ENCODE data around the gene DNMT3A. TPM values are rescaled to one million over a fixed set of nuclear protein-coding genes. Genes with fewer than 3 reads are reported as not detected.

Gene DNMT3A
- total RNA-seq, 1 donor from 2014 or later = 101 TPM

GRCh38 chr2:25257931-25258846, 83.5 kb downstream of the DNMT3A start:
- H3K27me3 Mint-ChIP-seq (ENCODE audit: insufficient read depth) = no peaks in the 10 kb centered on the region
- H3K27ac Mint-ChIP-seq = no peak overlapping the region
- peaks cover 48% of the 10 kb centered on the region for H3K36me3 Mint-ChIP-seq (ENCODE audit: low read depth)

GRCh38 chr2:25257032-25257552, 84.6 kb downstream of the DNMT3A start:
- Mint-ChIP-seq H3K27ac (no peak overlapping the region), H3K36me3 (ENCODE audit: low read depth) (peaks cover 46% of the 10 kb centered on the region), H3K4me3 (no peak overlapping the region), H3K4me1 (ENCODE audit: low read depth) (peaks cover 15% of the 10 kb centered on the region), H3K27me3 (ENCODE audit: insufficient read depth) (no peaks in the 10 kb centered on the region), H3K9me3 (no peaks in the 10 kb centered on the region)
- DNase-seq (ENCODE audit: low spot score) = no peak
- intact Hi-C loops (cut with micrococcal nuclease) = no loop called here

More at GRCh38 chr2:25257931-25258846, 83.5 kb downstream of the DNMT3A start:
- intact Hi-C loops (cut with micrococcal nuclease) = no loop called here
- H3K4me3 Mint-ChIP-seq = no peak overlapping the region
- H3K4me1 Mint-ChIP-seq (ENCODE audit: low read depth) = peaks cover 16% of the 10 kb centered on the region
- H3K9me3 Mint-ChIP-seq = no peaks in the 10 kb centered on the region
- no peak for DNase-seq (ENCODE audit: low spot score)

DNA sequence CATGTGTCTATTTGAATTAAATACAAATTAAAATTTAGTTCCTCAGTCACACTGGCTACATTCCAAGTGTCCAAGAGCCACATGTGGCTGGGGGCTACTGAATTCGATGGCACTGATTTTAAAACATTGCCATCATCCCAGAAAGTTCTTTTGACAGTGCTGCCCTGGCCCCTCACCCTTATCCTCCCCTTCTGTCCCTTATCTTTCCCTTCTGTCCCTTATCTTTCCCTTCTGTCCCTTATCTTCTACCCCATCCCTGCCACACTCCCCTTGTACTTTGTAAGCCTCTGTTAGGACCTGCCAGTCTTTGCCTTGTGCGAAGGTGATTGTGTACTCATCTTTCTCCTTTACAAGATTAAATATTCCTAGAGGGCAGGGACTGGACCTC, 85.2 kb downstream of the DNMT3A start:
- Mint-ChIP-seq H3K9me3 (no peaks in the 10 kb centered on the region), H3K4me3 (no peak overlapping the region), H3K4me1 (ENCODE audit: low read depth) (peaks cover 14% of the 10 kb centered on the region), H3K27me3 (ENCODE audit: insufficient read depth) (no peaks in the 10 kb centered on the region), H3K36me3 (ENCODE audit: low read depth) (peaks cover 43% of the 10 kb centered on the region), H3K27ac (no peak overlapping the region)
- DNase-seq (ENCODE audit: low spot score) = no peak
- intact Hi-C loops (cut with micrococcal nuclease) = no loop called here

DNA sequence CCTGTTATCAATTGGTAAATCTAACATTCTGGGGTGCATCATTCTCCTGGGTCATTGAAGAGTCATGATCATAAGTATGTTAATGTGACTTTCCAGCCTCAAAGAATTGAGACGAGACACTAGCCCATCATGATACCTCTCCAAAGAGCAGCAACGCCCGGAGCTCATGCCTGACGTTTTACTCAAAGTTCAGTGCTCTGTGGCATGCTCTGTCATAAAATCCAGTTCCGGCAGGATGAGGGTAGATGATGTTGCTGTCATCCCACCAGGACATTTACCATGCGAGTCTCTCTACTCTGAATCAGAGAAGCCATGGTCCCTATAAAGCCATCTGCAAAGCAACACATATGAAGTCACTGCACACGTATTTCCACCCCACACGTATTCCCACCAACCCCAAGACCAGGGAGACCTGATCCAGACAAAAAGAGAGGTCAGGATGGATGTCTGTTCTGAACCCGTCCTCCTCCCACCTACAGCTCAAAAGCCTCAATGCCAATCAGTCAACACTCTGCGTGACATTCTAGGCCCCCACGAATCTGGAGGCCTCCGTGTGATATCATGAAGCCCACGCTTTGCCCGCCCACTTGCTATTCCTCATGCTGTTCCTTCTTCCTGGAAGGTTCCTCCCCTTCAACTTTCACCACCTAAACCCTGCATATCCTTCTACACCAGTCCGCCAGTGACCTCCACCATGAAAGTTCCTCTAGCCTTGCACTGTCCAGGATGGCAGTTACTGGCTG, 85.8 kb downstream of the DNMT3A start:
- Mint-ChIP-seq H3K27me3 (ENCODE audit: insufficient read depth) (no peaks in the 10 kb centered on the region), H3K4me1 (ENCODE audit: low read depth) (peaks cover 14% of the 10 kb centered on the region), H3K9me3 (no peaks in the 10 kb centered on the region), H3K4me3 (no peak overlapping the region), H3K36me3 (ENCODE audit: low read depth) (peaks cover 43% of the 10 kb centered on the region), H3K27ac (peak overlapping the region; percentile 2)
- intact Hi-C loops (cut with micrococcal nuclease) = no loop called here
- no peak for DNase-seq (ENCODE audit: low spot score)

- peaks cover 45% of the 10 kb centered on the region for H3K36me3 Mint-ChIP-seq (ENCODE audit: low read depth)
- H3K27me3 Mint-ChIP-seq (ENCODE audit: insufficient read depth) = no peaks in the 10 kb centered on the region
- H3K4me3 Mint-ChIP-seq = no peak overlapping the region
- no peak overlapping the region for H3K27ac Mint-ChIP-seq
- no peaks in the 10 kb centered on the region for H3K9me3 Mint-ChIP-seq
- DNase-seq (ENCODE audit: low spot score) = no peak
- peaks cover 21% of the 10 kb centered on the region for H3K4me1 Mint-ChIP-seq (ENCODE audit: low read depth)
- intact Hi-C loops (cut with micrococcal nuclease) = no loop called here
Observed at GRCh38 chr2:25254961-25255360, 86.8 kb downstream of the DNMT3A start.

DNA sequence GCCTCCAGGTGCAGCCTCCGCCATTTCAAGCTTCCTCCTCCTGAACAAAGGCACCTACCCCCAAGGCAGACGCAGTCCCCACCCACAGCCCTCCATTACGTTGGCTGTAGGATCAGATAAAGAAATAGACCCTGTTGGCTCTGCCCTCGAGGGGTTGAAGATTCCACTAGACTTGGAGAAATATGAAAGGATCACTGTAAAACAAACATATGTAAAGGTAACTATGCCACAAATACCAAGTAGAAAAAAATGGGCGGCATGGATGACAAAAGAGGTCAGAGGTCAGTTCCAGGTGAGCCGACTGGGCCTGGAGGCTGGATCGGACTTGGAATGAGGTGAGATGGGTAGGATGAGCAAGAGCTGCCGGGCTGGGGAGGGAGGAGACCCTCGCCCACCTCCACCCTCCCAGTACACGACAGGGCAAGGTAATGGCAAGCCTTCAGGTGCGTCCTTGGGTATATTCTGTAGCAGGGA, 88.5 kb downstream of the DNMT3A start:
- peaks cover 31% of the 10 kb centered on the region for H3K4me1 Mint-ChIP-seq (ENCODE audit: low read depth)
- H3K27me3 Mint-ChIP-seq (ENCODE audit: insufficient read depth) = no peaks in the 10 kb centered on the region
- intact Hi-C loops (cut with micrococcal nuclease) = loop anchor here (2.0 kb wide), 1 partner anchor 22 kb away; no protein-coding TSS in a partner anchor
- DNase-seq (ENCODE audit: low spot score) = no peak
- peak overlapping the region; percentile 77 for H3K4me3 Mint-ChIP-seq
- H3K36me3 Mint-ChIP-seq (ENCODE audit: low read depth) = peaks cover 49% of the 10 kb centered on the region
- peak overlapping the region; percentile 53 for H3K27ac Mint-ChIP-seq
- H3K9me3 Mint-ChIP-seq = no peaks in the 10 kb centered on the region

GRCh38 chr2:25252291-25253152, 89.2 kb downstream of the DNMT3A start:
- DNase-seq (ENCODE audit: low spot score) = peak; percentile 62
- peaks cover 52% of the 10 kb centered on the region for H3K36me3 Mint-ChIP-seq (ENCODE audit: low read depth)
- H3K27ac Mint-ChIP-seq = peak overlapping the region; percentile 53
- H3K9me3 Mint-ChIP-seq = no peaks in the 10 kb centered on the region
- peaks cover 31% of the 10 kb centered on the region for H3K4me1 Mint-ChIP-seq (ENCODE audit: low read depth)
- peak overlapping the region; percentile 77 for H3K4me3 Mint-ChIP-seq
- intact Hi-C loops (cut with micrococcal nuclease) = loop anchor here (2.0 kb wide), 1 partner anchor 22 kb away; no protein-coding TSS in a partner anchor
- no peaks in the 10 kb centered on the region for H3K27me3 Mint-ChIP-seq (ENCODE audit: insufficient read depth)

DNA sequence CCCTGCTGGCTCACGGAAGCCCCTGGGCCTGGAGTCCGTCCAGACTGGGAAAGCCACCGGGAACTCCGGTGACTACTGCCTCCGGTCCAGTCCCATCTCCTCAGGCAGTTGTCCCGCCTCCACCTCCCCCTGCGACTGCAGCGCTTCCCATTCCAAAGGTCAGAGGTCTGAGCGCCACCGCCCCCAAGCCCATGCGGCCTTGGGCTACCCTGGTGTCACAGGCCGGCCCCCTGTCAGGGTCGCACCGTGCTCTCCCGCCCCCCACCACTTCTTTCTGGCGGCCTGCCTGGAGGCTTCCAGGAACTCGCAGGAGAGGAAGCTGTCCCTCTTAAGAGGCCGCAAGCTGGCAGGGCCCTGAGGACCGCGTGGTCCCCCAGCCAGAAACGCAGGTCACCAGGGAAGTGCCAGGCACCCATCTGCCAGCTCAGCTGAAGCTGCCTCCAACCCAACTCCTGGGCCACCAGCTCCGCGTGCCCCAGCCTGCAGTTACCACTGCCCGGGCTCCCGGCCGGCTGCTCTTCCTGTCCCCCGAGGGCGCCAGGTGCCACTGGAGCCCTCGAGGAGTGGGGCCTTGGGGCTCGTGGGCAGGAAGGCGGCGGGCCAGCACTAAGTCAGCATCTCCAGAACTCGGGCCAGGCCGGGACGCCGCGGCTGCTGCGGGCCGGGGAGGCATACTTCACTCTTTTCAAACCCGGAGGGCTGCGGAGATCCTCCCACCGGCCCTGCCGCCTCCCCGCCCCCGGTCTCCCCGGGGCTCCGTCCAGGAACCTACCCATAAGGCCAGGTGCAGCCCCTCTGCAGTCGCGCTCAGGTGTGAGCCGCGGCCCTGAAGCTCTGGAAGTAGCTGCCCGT, 90.1 kb downstream of the DNMT3A start:
- intact Hi-C loops (cut with micrococcal nuclease) = loop anchor here (2.0 kb wide), 1 partner anchor 23 kb away; no protein-coding TSS in a partner anchor
- Mint-ChIP-seq H3K4me3 (peak overlapping the region; percentile 79), H3K27ac (peak overlapping the region; percentile 75), H3K4me1 (ENCODE audit: low read depth) (peaks cover 31% of the 10 kb centered on the region), H3K36me3 (ENCODE audit: low read depth) (peaks cover 52% of the 10 kb centered on the region), H3K9me3 (no peaks in the 10 kb centered on the region), H3K27me3 (ENCODE audit: insufficient read depth) (no peaks in the 10 kb centered on the region)
- peak; percentile 19 for DNase-seq (ENCODE audit: low spot score)

DNA sequence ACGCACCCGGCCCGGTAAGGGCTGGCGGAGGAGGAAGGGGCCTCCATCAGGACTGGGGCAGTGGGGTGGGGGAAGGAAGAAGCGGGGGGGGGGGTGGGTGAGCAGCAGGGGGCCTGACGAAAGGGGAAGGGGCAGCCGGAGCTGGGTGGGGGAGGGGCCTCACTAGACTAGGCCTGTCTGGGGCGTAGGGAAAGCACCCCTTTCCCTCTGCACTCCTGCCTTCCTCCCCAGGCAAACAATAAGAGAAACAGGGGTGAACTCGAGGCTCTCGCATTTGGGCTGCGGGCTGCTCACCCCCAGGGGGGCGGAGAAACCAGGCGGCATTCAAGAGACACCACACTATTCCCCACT, 90.7 kb downstream of the DNMT3A start:
- H3K27ac Mint-ChIP-seq = peak overlapping the region; percentile 75
- peak overlapping the region; percentile 79 for H3K4me3 Mint-ChIP-seq
- H3K9me3 Mint-ChIP-seq = no peaks in the 10 kb centered on the region
- intact Hi-C loops (cut with micrococcal nuclease) = no loop called here
- no peak for DNase-seq (ENCODE audit: low spot score)
- H3K36me3 Mint-ChIP-seq (ENCODE audit: low read depth) = peaks cover 51% of the 10 kb centered on the region
- H3K27me3 Mint-ChIP-seq (ENCODE audit: insufficient read depth) = no peaks in the 10 kb centered on the region
- peaks cover 31% of the 10 kb centered on the region for H3K4me1 Mint-ChIP-seq (ENCODE audit: low read depth)

DNA sequence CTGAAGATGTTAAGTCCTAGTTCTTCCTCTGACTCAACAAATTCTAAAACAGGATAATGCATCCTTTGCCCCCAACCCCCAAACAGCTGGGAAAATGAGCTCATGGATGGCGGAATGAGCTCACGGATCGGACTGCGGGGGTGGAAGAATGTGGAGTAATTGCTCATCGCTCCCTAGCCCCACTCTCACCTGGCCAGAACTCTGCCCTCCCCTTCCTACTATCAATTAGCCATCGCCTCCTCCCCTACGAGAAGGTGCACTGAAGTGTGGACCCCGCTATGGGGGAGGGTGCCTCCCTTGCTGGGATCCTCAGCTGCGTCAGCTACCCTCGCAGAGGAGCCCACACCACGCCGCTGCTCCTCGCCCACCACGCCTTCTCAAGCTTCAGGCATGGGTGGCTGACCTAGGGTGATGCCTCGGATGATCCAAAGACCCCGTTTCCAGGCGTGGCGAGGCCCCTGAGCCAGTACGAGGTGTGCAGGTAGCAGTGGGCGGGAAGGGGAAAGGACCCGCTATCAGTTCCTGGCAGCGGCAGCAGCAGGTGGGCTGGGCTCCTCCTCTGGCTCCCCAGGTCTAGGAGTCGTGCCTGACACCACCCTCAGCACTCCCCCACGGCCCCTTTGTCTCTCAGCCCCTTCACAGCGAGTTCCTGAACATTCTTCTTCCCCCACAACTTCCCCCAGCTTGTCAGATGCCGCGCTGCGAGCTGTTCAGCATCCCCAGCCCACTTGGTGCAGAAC, 91.2 kb downstream of the DNMT3A start:
- Mint-ChIP-seq H3K36me3 (ENCODE audit: low read depth) (peaks cover 49% of the 10 kb centered on the region), H3K9me3 (no peaks in the 10 kb centered on the region), H3K4me3 (peak overlapping the region; percentile 74), H3K4me1 (ENCODE audit: low read depth) (peaks cover 31% of the 10 kb centered on the region), H3K27ac (peak overlapping the region; percentile 34), H3K27me3 (ENCODE audit: insufficient read depth) (no peaks in the 10 kb centered on the region)
- no peak for DNase-seq (ENCODE audit: low spot score)
- intact Hi-C loops (cut with micrococcal nuclease) = no loop called here

DNA sequence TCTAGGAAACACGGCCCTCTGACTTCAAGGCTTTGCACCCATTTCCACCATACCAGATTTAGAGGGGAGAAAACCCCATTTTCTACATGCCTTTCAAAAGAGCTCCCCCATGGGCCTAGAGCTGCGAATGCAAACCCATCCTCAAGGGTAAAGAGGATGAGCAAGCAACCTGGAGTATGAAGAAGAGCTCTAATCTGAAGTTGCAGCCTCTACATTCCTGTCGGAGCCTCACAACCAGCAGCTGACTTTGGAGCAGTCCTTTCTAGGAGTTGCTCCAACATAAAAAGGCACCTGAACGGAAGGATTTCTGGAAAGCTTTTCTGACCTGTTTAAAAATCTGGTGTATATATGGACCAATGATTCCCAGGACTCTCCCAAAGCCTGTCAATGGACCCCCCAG, 91.9 kb downstream of the DNMT3A start:
- Mint-ChIP-seq H3K27me3 (ENCODE audit: insufficient read depth) (no peaks in the 10 kb centered on the region), H3K4me3 (peak overlapping the region; percentile 48), H3K4me1 (ENCODE audit: low read depth) (peaks cover 31% of the 10 kb centered on the region), H3K36me3 (ENCODE audit: low read depth) (peaks cover 43% of the 10 kb centered on the region), H3K27ac (peak overlapping the region; percentile 36), H3K9me3 (no peaks in the 10 kb centered on the region)
- no peak for DNase-seq (ENCODE audit: low spot score)
- intact Hi-C loops (cut with micrococcal nuclease) = no loop called here
